HG02885 (cell line): ENCODE data around the gene ANKRD27.
A peak's percentile ranks its signal among the peaks of the same experiment; 100 is the strongest.

Experiments
- ATAC-seq: cut with Tn5 transposase; IDR thresholded peaks from one replicate; pipeline ENCODE4 v1.9.1; 2021; ENCODE audit warnings: mild to moderate bottlenecking; ENCODE audit not compliant: unreplicated experiment, poor library complexity

ANKRD27 gene

DNA sequence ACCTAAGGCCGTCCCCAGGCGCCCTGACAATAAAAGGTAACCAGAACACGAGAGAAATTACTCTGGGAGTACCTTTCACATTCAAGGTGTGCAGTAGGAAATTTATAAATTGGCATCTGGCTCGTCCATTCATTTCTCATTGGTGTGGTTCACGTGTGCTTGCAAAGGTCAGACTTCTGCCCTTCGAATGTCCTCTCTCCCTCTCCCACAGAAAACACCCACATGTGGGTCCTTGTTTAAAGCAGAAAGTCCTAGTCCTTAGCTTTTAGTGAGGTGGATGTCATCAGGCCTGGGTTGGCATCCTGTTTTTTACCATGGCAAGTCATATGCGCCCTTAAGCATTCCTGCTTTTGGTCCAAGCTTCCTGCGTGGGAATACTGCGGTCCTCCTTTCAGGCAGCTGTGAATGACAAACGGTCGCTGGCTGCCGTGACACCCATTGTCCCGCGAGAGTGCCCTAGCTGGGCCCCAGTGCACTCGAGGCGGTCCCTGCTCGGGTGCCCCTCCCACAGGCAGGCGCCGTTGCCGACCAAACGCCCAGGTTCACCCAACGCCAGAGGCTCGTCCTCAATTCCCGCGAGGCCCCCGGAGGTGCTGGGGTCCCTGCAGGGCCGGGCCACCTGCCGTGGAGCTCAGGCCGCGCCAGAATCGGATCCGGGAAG lies 16.4 kb upstream of the ANKRD27 start, which contains the start of gene NUDT19:
Gene NUDT19 (plus strand): TSS at position 531 of the 661 bp plus-strand sequence. CDS start 140 bp downstream, outside the sequence.
- peak; percentile 83 for ATAC-seq

DNA sequence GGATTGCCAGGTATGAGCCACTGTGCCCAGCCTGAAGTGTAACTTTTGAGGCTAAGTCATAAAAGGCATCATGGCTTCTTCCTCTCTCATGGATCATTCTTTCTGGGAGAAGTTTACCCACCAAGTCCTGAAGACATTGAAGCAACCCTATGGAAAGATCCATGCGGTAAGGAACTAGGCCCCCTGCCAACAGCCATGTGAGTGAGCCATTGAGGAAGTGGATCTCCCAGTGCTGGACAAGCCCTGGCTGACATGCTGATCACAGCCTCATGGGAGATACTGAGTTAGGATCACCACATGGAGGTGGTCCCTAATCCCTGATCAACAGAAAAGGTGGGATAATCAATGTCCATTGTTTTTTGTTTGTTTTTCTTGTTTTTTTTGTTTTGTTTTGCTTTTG lies 13.3 kb upstream of the ANKRD27 start:
- no peak for ATAC-seq

DNA sequence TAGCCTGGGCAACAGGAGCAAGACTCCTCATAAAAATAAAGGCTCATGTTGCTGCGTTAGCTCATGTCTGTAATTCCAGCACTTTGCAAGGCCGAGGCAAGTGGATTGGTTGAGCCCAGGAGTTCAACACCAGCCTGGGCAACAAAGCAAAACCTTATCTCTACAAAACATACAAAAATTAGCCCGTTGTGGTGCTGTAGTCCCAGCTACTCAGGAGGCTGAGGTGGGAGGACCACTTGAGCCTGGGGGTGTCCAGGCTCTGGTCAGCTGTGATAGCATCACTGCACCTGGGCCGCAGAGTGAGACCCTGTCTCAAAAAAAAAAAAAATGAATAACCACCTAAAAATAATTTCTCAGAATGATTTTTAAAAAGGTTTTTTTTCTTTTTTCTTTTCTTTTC lies 12.7 kb upstream of the ANKRD27 start:
- ATAC-seq, result no peak

DNA sequence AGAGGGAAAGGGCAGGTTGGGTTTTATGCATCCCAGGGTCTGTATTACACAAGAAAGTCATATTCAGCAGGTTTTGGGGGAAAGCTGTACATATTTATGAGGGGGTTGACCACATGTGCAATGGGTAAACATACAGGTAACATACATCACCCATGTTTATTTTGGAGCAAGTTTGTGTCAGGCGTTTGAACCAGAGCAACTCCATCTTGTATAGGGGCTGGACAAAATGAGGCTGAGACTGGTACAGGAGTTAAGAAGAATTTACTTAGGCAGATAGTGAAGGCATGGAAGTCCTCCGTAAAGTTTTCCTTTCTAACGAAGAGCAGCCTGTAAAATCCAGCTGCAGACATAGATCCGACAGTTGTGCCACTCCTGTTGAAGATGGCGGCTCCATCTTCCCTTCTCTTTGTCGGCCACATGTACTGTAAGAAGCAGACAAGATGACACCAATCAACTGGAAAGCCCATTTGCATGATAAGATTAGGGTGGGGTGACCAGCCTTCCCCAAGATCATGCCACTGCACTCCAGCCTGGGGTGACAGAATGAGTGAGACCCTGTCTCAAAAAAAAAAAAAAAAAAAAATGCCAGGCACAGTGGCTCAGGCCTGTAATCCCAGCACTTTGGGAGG lies 12.0 kb upstream of the ANKRD27 start:
- no peak for ATAC-seq

DNA sequence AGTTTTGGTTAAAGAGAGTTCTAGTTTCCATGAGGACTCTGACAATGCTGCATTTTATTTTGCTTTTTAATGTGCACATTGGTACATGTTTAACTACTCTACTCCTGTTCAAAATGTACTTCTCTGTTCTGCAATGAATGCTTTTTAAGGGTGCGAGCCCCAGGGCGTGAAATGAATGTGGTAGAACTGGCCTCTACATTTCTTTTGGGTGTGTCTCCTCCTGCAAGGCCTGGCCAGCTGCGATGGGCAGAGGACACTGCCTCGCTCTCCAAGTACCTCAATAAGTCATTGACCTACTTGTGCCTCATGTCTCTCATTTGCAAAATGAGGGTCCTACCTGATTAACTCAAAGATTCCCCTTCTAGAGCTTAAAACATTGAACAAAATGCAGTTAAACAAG lies 7.3 kb upstream of the ANKRD27 start:
- ATAC-seq, result no peak

DNA sequence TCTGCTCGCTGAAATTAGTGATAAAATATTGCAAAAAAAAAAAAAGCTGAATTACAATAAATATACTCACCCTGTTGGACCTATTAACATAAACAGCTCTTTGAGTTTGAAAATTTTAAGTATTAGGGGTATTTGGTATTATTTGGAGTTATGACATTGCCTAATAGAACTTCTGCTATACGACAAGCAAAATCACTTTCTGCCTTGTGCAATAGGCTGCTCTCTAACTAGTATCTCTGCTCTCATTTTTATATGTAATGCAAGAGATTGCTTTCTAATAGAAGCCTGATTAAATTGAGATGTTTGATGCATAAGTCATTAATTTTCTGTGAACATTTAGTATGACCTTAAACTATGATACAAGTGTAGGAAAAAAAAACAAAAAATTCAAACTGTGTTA lies 6.0 kb upstream of the ANKRD27 start:
- no peak for ATAC-seq

DNA sequence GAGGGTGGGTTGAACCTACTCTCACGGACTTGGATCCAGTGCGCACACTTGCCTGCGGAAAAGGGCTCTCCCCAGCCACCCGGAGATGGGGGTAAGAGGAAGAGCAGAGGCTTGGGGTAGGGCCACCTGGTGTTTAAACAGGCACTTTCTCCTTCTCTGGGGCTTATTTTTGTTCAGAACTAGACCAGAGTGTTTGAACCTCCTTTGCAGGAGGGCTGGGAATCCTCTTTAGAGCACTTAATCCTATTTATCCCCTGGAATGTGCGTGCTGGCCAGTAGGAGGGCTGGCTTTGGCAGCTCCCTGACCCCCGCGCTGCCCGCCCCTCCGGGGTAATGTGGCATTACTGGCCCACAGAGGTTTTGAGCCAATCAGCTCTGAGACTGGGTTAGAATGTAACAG lies 2.7 kb upstream of the ANKRD27 start:
- ATAC-seq, result no peak

DNA sequence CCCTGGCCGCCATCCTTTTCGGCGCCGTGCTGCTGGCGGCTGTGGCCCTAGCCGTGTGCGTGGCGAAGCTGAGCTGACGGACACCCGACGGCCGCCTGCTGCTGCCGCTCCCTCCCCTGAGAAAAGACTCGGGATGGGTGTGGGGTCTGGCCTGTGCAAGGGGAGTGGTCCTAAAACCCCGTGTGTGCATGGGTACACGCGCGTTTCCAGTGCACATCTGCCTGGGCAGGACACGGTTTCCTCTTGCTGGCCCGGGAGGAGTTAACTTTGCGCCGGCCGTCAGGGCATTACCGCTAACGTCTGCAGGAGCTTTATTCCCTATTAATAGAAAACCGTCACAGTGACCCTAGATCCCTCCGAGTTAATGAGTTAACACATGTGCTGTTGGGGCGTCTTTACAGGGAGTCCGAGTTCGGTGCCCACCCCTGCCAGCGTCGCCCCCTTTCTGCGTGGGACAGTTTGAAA lies 1.9 kb upstream of the ANKRD27 start:
- ATAC-seq, result no peak

DNA sequence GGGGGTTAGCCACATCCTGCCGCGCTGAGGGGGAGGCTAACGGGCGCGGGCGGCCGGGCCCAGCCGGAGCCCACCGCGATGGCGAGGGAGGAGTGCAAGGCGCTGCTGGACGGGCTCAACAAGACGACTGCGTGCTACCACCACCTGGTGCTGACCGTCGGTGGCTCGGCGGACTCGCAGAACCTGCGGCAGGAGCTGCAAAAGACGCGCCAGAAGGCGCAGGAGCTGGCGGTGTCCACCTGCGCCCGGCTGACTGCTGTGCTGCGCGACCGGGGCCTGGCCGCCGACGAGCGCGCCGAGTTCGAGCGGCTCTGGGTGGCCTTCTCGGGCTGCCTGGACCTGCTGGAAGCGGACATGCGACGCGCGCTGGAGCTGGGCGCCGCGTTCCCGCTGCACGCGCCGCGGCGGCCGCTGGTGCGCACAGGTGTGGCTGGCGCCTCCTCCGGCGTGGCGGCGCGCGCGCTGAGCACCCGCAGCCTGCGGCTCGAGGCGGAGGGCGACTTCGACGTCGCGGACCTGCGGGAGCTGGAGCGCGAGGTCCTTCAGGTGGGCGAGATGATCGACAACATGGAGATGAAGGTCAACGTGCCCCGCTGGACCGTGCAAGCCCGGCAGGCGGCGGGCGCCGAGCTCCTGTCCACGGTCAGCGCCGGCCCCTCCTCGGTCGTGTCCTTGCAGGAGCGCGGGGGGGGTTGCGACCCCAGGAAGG lies 1.4 kb upstream of the ANKRD27 start:
- ATAC-seq, result no peak

DNA sequence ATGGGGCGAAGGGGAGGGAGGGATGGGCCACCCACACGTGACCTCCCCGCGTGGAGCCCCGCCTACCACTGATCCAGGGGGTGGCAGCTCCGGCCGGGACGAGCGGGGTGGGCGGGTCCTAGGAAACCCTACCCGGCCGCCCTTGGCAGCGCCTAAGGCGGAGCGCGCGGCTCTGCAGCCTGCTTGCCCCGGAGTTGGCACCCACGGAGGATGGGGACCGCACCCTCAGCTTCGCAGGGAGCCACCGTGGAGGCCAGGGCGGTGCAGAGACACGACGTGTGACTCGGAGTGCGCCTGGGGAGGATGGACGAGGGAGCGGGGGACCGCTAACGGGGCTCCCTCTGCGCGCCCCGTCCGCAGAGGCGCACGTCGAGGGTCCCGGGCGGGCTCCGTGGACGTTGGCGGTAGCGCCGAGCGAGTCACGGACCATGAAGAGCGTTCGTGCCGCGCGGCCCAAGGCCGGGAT lies 773 bp upstream of the ANKRD27 start, which contains the start of gene RGS9BP:
Gene RGS9BP (plus strand): TSS at position 129 of the 466 bp plus-strand sequence. CDS start 416 bp downstream, outside the sequence.
- ATAC-seq, result peak; percentile 26

DNA sequence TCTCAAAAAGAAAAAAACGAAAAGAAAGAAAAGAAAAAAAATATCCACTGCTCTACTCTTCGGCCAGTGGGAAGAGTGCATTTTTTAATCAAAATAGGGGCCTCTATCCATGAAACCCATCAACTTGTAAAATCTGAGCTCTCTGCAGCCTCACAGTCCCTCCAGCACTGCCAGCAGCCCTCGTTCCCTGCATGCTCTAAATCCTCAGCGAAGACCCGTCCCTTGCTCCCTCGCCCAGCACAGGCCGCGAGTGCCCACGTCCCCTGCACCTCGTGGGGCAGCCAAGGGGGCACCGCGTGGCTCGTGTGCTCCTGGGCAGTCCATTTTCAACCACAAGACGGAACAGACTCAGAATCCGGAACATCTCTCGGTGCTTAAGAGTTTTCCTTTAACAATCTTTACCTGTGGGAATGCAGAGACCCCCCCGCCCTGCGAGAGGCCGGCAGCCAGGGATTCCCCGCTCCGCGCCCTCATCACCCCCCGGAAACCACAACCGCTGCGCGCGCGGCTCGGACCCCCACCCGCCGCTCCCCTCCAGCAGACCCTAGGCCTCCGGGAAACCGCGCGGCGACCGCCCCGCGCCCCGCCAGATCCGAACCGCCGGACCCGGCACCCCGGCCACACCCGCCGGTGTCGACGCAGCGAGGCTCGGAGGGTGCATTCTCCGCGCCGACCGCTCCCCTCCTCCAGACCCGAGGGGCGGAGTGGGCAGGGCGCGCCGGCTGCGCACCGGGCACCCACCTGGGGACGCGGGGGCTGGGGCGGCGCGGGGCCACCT lies 638 bp downstream of the ANKRD27 start:
- ATAC-seq, result no peak

DNA sequence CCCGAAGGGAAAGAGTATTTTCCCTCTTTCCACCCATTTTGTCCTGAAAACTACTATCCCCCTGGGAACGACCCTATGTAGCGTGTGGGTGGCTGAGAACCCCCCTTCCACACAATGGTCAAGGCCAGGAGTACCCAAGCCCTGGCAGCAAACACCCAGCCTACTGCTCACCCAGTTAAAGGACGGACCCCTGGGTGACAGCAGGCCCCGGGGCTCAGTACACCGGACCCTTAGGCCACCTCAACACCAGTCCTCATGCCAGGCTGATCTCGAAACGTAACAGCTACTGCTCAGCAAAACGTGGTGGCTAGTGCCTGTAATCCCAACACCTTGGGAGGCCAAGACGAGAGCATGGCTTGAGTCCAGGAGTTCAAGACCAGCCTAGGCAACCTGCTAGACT lies 1.4 kb downstream of the ANKRD27 start:
- ATAC-seq, result no peak

DNA sequence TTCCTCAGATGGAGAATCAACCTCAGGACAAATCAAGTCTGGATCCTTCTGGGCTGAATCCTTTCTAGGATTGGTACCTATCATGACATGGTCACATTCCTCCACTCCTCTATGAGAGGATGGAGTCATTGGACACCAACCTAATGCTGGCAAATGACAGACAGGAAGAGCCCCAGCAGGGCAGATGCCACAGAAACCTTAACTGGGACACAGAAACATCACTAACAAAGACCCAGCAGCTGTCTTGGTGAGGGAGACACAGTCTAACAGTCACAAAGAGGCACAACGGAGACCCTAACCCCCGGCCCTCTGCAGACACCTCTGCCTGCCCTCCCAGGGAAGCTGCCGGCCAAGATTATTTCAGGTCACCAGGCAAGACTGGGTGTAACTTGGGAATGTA lies 2.1 kb downstream of the ANKRD27 start:
- ATAC-seq, result no peak

DNA sequence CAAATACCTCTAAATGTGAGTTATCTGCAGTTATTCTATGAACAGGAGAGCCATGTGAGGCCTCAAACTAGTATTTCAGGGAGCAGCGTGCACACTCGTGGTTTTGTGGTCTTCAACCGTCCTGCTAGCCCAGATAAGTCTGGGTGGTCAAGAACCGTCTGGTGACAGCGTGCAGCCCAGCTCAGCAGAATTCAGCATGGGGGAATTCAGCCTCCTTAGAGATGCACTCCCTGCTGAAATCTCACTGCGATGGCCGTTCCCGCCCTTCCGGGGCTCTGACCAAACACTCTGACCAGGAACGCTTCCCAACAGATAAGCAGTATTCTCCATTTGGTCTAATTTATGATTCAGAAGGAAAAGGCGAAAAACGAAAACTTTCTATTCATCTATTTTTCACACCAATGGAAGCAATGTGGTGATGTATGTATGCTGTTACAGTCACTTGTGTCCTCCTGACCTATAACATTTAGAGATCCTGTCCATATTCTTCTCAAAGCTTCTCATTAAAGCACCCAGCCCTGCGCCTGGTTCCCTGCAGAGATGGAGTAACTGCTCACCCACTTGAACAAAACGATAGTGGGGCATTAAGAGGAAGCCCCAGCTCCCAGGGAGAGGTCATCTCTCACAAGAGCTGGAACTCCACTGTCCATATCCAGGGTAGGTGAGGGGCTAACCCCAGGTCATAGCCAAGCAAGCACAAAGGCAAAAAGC lies 2.9 kb downstream of the ANKRD27 start:
- ATAC-seq, result no peak

DNA sequence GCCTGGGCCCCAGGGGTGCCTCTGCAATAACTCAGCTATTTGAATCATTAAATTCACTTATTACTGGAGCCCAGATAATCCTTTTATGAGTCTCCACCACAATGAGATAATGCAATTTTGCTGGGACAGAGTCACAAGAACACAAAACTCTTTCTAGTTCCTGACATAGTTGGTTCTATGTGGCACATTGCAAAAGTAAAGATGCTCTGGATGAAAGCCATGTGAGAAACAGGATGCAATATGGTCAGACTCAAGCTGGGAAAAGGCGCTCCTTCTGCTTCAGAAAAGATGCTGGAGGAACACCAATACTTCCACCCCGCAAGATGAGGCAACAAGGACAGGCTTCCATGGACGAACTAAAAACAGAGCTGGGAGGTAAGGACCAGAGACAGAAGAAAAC lies 5.7 kb downstream of the ANKRD27 start:
- ATAC-seq, result no peak

DNA sequence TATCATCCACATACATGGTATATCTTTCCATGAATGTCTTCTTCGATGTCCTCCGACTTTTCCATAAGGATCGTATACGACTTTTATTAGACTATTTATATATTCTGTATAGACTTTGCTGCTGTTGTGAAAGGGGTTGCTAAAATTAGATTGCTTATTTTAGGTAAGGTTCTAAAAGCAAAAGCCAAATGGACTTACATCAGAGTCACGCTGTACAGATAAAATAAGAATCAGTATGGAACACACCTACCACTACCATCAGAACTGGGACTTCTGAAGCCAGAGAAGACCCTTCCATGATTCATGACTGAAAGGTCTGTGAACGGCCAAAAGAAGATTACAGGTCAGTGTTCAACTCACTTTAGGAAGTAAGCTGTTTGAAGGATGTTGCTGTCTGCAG lies 8.9 kb downstream of the ANKRD27 start:
- no peak for ATAC-seq

DNA sequence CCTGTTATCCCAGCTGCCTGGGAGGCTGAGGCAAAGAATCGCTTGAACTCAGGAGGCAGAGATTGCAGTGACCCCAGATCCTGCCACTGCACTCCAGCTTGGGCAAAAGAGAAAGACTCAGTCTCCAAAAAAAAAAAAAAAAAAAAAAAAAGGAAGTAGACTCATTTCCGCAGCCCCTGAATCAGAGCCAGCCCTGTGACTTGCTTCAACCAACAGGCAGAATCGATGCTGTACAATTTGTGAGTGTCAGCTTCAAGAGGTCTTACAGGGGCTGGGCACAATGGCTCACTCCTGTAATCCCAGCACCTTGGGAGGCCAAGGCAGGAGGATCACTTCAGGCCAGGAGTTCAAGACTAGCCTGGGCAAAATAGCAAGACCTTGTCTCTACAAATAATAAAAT lies 12.8 kb downstream of the ANKRD27 start:
- ATAC-seq, result no peak

DNA sequence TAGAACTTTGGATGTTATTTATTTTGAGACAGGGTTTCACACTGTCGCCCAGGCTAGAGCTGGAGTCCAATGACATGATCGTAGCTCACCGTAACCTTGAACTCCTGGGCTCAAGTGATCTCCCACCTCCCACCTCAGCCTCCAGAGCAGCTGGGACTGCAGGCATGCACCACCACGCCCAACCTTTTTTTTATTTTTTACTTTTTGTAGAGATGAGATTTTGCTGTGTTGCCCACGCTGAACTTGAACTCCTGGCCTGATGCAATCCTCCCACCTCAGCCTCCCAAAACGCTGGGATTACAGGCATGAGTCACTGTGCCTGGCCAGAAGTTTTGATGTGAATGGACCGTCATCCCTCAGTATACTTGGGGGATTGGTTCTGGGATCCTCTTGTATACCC lies 13.7 kb downstream of the ANKRD27 start:
- ATAC-seq, result no peak

DNA sequence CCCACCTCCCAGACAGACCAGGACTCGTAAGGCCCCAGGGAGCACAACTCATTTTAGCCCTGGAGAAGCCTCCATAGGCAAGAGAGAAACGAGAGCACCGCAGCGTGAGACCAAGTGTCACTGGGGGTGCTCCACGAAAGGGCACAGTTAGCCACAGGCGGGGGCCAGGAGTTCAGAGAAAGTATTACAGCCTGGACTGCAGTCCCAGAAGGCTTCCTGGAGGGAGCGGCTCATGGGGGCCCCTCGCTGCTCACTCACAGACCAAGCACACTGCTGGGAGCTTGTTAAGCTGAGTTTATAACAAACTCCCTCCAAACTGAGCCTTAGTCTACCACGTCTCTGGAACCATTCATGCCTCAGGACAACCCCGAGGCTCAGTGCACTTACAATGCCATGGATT lies 16.5 kb downstream of the ANKRD27 start:
- ATAC-seq, result no peak

DNA sequence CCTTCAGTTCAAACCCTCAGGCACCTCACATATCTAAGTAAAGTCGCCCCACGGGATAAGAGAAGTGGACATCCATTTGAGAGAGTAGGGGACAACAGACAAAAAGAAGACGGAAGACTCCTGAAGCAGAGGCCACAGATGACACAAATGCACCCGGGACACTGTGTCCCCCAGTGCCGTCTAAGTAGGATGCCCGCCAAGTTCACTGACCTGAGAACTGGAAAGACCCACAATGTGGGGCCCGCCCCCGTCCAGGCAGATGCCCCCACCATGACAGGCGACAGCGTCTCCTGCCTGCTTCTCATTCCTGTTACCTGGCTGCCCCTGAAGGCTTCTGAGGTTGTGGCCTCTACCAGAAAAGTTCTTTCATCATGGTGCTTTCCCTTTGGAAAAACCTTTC lies 16.9 kb downstream of the ANKRD27 start:
- ATAC-seq, result no peak
